HuH-7 (cell line): ENCODE measurements around the gene CNOT6.

ENCODE experiments used
- DNase-seq: peaks from one replicate; pipeline ENCODE4 v3.0.0; 2011; ENCODE audit warnings: low spot score

Gene CNOT6

GRCh38 chr5:180600554-180601041 is 106.4 kb downstream of the CNOT6 start:
- peak; percentile 15 for DNase-seq

- no peak for DNase-seq
Measured at GRCh38 chr5:180601591-180602480, 107.7 kb downstream of the CNOT6 start.

GRCh38 chr5:180602481-180603075 is 108.4 kb downstream of the CNOT6 start:
- no peak for DNase-seq

GRCh38 chr5:180603076-180603594 is 109.0 kb downstream of the CNOT6 start:
- DNase-seq: no peak

GRCh38 chr5:180604271-180604670 is 110.1 kb downstream of the CNOT6 start:
- no peak for DNase-seq

- peak; percentile 77 for DNase-seq
Measured at GRCh38 chr5:180605554-180606214, 111.5 kb downstream of the CNOT6 start.

GRCh38 chr5:180606215-180606785 is 112.1 kb downstream of the CNOT6 start:
- no peak for DNase-seq

GRCh38 chr5:180607861-180608571 is 113.8 kb downstream of the CNOT6 start:
- no peak for DNase-seq

GRCh38 chr5:180608572-180609310 is 114.6 kb downstream of the CNOT6 start:
- DNase-seq: no peak

GRCh38 chr5:180609386-180609785 is 115.2 kb downstream of the CNOT6 start:
- no peak for DNase-seq

GRCh38 chr5:180609817-180610550 is 115.8 kb downstream of the CNOT6 start:
- no peak for DNase-seq

GRCh38 chr5:180611140-180611850 is 117.1 kb downstream of the CNOT6 start:
- peak; percentile 91 for DNase-seq

GRCh38 chr5:180612683-180613082 is 118.5 kb downstream of the CNOT6 start:
- no peak for DNase-seq

GRCh38 chr5:180613188-180613813 is 119.1 kb downstream of the CNOT6 start:
- no peak for DNase-seq

GRCh38 chr5:180613814-180614188 is 119.6 kb downstream of the CNOT6 start:
- DNase-seq: no peak

GRCh38 chr5:180618487-180618828 is 124.3 kb downstream of the CNOT6 start:
- DNase-seq: no peak

GRCh38 chr5:180618829-180619562 is 124.8 kb downstream of the CNOT6 start:
- DNase-seq: no peak

GRCh38 chr5:180619563-180619915 is 125.4 kb downstream of the CNOT6 start:
- DNase-seq: no peak

GRCh38 chr5:180620014-180620413 is 125.8 kb downstream of the CNOT6 start:
- no peak for DNase-seq
